ENCODE data around the gene GAB2.

DNA sequence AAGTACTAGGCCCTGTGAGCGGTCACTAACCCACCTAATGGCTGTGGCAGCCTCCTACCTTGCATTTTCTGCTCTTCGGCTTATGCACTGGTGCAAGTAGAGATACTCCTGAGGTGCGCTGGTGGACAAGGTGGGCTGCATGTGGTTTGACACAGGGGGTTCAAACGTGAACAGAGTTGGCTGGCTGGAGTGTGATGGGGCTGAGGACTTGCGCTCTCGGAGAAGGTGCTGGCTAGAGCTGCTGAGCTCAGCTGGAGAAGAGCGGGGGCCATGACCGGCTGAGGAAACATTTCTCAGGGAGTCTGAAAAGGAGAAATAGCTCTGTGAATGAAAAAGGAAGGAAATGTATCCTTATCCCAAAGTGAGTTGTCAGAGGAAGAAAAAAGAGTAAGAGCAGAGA, 167.5 kb downstream of the GAB2 start:
- no peak for TF ChIP-seq POLR2A (IDR thresholded peaks at IDR 0.05; ENCODE audit: low read length)
- no peak for TF ChIP-seq GATA1 (IDR thresholded peaks at IDR 0.05; ENCODE audit: low read depth, low read length)

Measured in erythroblast (primary cell).